Activated CD4-positive, alpha-beta T cell treated with anti-CD3 and anti-CD28 coated beads, Interleukin-2, amount 10 ng/mL, durations not matched to agents 7 days and 5 days (primary cell): ENCODE measurements around the gene SOX14. TPM values are rescaled to one million over a fixed set of nuclear protein-coding genes. Genes with fewer than 3 reads are reported as not detected.

ENCODE experiments used
- CTCF ChIA-PET: fragments of 350-600 bp; sonication (Branson Sonifier 250); formaldehyde crosslinking; loops from one replicate; lab custom pipeline; 2021; ENCODE audit warnings: antibody characterized with exemption; lab: Charles Lee
- POLR2A ChIA-PET: fragments of 350-600 bp; sonication (Branson Sonifier 250); formaldehyde crosslinking; loops from one replicate; lab custom pipeline; 2021; ENCODE audit warnings: antibody characterized with exemption; lab: Charles Lee
- DNase-seq: peaks from one replicate; pipeline ENCODE4 v3.0.0-alpha.2; 2020
- H3K27ac Mint-ChIP-seq: one replicate; pipeline ENCODE4 v1.8.0; 2021; ENCODE audit warnings: mild to moderate bottlenecking, moderate library complexity, mixed read lengths
- H3K27me3 Mint-ChIP-seq: one replicate; pipeline ENCODE4 v1.8.0; 2021; ENCODE audit warnings: mixed read lengths
- H3K36me3 Mint-ChIP-seq: one replicate; pipeline ENCODE4 v1.8.0; 2021; ENCODE audit warnings: low read depth, mixed read lengths
- H3K4me1 Mint-ChIP-seq: one replicate; pipeline ENCODE4 v1.8.0; 2021; ENCODE audit warnings: mixed read lengths
- H3K4me3 Mint-ChIP-seq: one replicate; pipeline ENCODE4 v1.8.0; 2021; ENCODE audit warnings: mild to moderate bottlenecking, moderate library complexity, mixed read lengths
- H3K9me3 Mint-ChIP-seq: one replicate; pipeline ENCODE4 v1.8.0; 2021; ENCODE audit warnings: mixed read lengths
- total RNA-seq, 2 experiments: library from RNA; stranded (reverse); gene quantifications; one replicate each; pipeline ENCODE4 v1.2.3, GENCODE V29; 2021

Gene SOX14
- total RNA-seq, 2 experiments from 2014 or later, result not detected

DNA sequence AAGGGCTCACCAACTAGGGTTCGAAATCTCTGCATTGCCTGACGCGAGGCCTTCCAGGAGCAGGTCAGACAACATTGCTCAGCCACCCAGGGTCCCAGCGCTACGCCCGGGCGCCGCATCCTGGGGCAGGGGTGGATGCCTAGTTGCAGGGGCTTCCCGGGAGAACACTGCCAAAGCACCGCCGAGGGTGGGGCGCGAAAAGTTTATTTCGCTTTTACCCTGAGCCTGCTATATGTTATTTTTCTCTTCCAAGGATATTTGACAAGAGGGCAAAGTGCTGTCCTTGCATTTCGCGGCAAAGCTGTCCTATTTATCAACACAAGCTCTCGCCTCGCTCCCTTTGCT, 549 bp upstream of the SOX14 start:
- Mint-ChIP-seq H3K9me3 (no peaks in the 10 kb centered on the region), H3K27ac (peak overlapping the region; percentile 9), H3K4me3 (no peak overlapping the region), H3K36me3 (no peaks in the 10 kb centered on the region), H3K27me3 (peaks cover 91% of the 10 kb centered on the region), H3K4me1 (peaks cover 10% of the 10 kb centered on the region)
- ChIA-PET POLR2A (no interaction called here), CTCF (no interaction called here)
- DNase-seq, result no peak

DNA sequence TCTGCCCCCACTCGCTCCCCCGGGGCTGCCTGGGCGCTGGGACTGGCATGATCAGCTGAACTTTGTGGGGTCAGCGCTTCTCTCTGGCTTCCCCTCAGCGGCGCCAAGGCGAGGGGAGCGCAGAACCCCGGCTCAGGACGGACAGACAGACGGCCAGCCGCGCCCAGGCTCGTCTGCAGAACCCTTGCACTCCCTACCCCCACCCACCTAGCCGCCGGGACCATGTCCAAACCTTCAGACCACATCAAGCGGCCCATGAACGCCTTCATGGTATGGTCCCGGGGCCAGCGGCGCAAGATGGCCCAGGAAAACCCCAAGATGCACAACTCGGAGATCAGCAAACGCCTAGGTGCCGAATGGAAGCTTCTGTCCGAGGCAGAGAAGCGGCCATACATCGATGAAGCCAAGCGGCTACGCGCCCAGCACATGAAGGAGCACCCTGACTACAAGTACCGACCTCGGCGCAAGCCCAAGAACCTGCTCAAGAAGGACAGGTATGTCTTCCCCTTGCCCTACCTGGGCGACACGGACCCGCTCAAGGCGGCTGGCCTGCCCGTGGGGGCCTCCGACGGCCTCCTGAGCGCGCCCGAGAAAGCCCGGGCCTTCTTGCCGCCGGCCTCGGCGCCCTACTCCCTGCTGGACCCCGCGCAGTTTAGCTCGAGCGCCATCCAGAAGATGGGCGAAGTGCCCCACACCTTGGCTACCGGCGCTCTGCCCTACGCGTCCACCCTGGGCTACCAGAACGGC, 621 bp downstream of the SOX14 start:
- ChIA-PET CTCF (no interaction called here), POLR2A (no interaction called here)
- Mint-ChIP-seq H3K4me1 (peaks cover 10% of the 10 kb centered on the region), H3K36me3 (peaks cover 2% of the 10 kb centered on the region), H3K4me3 (no peak overlapping the region), H3K27ac (no peak overlapping the region), H3K27me3 (peaks cover 95% of the 10 kb centered on the region), H3K9me3 (no peaks in the 10 kb centered on the region)
- no peak for DNase-seq

DNA sequence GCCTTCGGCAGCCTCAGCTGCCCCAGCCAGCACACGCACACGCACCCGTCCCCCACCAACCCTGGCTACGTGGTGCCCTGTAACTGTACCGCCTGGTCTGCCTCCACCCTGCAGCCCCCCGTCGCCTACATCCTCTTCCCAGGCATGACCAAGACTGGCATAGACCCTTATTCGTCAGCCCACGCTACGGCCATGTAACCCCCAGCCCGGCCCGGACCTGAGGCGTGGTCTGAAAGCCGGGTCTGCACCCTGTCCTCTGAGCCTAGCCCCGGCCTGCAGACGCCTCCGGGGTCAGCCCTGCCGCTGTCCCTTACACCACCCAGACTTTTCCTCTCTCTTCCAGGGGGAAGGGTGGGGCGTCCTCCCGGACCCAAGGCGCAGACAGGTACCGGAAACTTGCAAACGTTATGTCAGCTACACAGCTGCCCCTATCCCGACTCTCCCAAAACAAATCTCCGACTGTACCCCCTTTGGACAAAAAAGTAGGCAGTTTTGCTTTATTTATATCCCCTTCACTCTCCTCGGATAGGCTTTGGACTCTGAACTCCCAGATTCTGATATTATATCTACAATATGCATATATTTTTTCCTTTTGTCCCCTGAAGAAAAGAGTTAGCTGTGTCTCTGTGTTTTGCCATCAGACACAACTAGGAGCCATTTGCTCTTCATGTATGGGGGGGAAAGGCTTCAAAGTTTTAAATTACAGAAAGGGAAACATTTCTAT, 1.4 kb downstream of the SOX14 start:
- no peak for DNase-seq
- Mint-ChIP-seq H3K27ac (no peak overlapping the region), H3K4me1 (peaks cover 10% of the 10 kb centered on the region), H3K9me3 (no peaks in the 10 kb centered on the region), H3K4me3 (no peak overlapping the region), H3K36me3 (peaks cover 4% of the 10 kb centered on the region), H3K27me3 (peaks cover 96% of the 10 kb centered on the region)
- POLR2A ChIA-PET, result no interaction called here
- CTCF ChIA-PET, result no interaction called here

DNA sequence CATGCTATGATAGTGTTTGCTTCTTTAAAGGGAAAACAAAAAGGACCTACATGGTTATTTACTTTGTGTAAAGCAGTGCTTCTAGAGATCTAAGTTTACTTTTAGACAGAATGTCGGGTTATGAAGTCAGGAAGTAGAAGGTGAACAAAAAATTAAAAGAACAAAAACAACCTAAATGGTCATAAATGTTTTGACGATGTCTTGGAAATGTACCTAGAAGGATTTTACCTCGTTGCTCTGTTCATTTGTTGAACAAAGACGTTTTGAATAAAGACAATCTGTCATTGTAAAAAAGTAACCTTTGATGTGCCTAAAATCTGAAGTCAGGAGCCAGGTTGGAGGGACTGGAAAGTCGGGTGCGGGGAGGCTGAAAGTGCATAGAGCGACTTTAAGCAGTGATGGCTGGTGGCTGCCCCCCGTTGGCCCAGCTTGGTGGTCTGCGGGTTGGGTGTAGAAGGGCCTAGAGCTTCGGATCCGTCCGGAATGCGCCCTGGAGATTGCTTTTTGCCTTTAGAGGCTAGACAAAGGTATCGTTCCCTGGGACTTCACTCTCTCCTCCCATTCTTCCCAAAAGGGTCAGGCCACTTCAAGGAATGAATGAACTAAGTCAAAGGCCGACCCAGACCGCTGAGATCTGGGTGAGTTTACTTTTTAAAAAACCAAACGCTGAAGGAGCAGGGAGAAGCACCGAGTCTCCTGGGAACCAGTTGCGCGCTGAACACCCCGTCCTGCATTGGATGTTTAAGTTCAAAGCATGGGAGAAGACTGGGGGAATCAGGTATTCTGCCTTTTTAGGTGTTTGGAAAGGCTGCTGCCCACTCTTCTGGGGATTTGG, 2.1 kb downstream of the SOX14 start:
- DNase-seq, result no peak
- CTCF ChIA-PET, result no interaction called here
- H3K4me1 Mint-ChIP-seq, result peaks cover 10% of the 10 kb centered on the region
- H3K27ac Mint-ChIP-seq, result no peak overlapping the region
- no peak overlapping the region for H3K4me3 Mint-ChIP-seq
- peaks cover 4% of the 10 kb centered on the region for H3K36me3 Mint-ChIP-seq
- H3K27me3 Mint-ChIP-seq, result peaks cover 94% of the 10 kb centered on the region
- H3K9me3 Mint-ChIP-seq, result no peaks in the 10 kb centered on the region
- POLR2A ChIA-PET, result no interaction called here

DNA sequence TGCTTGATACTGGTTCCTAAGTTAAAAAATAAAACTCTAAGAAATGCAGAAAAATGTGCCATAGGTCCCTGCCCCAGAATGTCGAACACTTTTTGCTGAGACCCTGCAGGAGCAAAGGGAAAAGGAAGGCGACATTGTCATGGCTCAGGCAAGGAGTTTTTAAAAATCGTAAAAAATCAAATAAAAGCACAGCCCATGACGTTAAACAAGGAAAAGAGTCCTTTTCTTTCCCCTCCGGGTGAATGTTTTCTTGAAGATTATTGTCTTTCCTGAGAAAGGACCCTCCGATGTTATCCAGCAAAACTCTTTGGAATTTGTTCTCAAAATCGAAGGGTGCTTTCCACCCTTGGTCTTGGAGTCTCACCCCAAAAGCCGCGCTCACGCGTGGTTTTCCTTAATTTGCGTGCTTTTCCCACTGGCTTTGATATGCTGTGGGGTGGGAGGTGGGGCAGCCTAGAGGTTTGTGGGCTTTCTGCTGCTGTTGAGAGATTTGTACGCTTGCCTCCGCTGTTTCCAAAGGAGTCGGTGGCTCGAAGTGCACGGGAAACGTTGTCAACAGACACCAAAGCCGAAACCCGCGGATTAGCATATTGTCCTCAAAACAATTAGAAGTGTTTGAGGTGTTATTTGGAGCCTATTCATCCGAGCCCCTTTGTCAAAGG, 2.9 kb downstream of the SOX14 start:
- ChIA-PET POLR2A (no interaction called here), CTCF (interaction anchor here (0.6 kb wide), 1 partner anchor 18 kb away, joined by 3 read pairs; no protein-coding TSS in a partner anchor)
- Mint-ChIP-seq H3K27me3 (peaks cover 94% of the 10 kb centered on the region), H3K4me3 (no peak overlapping the region), H3K36me3 (peaks cover 7% of the 10 kb centered on the region), H3K27ac (no peak overlapping the region), H3K9me3 (no peaks in the 10 kb centered on the region), H3K4me1 (peaks cover 15% of the 10 kb centered on the region)
- DNase-seq, result no peak

DNA sequence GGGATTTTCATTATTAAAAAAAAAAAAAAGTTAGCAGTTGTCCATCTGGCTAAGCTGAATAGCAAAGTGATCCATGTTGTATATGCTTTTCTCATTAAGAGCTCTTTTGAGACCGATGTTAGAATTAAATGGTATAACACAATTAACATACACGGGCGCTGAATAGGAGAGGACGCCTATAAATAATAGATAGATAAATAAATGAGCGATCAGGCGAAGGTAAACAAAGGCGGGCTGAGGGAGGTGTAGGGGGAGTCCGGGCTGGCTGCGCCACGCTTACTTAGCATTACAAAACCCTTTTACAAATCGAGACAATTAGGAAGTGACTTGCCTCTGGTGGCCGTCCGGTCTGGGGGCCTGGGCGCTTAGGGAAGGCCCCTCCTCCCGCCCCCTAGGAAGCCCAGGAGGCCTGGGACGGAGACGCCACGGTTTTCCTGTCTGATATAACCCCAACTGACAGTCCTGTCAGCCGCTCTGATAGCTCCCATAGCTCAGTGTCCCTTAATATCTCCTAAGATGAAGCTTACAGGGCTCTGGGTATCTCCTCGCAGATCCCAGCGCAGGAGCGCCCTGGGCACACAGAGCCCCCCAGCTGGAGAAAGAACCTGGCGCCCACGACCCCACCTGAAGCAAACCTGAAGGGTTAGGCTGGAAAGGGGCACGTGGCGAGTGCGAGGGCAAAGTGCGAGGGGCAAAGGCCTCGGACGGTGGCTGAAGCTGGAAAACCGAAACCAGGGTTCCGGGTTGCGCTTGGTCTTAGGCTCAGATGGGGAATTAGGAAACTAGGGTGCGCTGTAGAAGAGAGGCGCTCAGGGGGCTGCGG, 3.6 kb downstream of the SOX14 start:
- H3K9me3 Mint-ChIP-seq, result no peaks in the 10 kb centered on the region
- peaks cover 15% of the 10 kb centered on the region for H3K4me1 Mint-ChIP-seq
- POLR2A ChIA-PET, result no interaction called here
- peaks cover 7% of the 10 kb centered on the region for H3K36me3 Mint-ChIP-seq
- CTCF ChIA-PET, result interaction anchor here (0.6 kb wide), 1 partner anchor 17 kb away, joined by 3 read pairs; no protein-coding TSS in a partner anchor
- peak overlapping the region; percentile 2 for H3K27ac Mint-ChIP-seq
- H3K4me3 Mint-ChIP-seq, result no peak overlapping the region
- peaks cover 92% of the 10 kb centered on the region for H3K27me3 Mint-ChIP-seq
- DNase-seq, result no peak

DNA sequence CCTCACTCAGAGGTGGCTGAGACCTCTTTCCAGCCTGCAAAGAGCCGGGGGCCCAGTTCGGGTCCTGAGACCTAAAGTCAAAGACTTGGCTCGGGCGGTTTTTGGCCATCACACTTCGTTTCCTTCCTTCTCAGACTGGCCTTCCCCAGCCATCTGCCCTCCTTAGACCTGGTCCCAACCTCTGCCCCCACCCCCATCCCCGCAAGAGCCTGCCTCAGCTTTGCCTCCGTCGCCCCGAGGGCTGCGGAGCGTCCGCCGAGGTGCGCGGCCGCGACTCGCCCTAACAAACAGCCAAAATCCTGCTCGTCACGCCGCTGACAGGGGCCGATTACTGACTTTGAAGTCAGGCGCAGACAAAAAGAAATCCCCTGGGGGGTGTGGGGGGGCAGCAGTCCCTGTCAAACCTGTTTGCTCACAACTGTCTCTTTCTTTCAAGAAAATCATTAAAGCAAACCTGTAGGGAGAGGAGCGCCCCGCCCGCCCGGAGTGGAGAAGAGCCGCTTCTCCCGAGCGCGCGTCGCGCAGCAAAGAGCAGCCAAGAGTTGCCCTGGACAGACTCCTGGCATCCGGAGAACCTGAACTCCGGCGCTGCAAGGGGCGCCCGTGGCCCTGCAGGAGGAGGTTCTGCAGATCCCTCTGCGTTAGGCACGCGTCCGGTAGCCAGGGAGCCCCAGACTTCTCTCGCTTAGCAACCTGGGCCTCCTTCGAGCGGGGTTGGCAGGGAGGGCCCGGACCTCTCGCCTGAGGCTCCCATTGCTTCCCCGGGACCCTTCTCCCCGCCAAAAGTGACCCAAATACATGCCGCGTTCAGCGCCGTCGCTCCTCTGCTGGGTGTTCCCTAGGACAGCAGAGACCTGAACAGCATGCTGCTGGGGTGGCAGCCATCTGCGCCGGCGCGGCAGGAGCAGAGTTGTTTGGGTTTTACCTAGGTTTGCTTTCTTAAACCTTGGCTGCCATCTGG, 4.5 kb downstream of the SOX14 start:
- Mint-ChIP-seq H3K9me3 (no peaks in the 10 kb centered on the region), H3K27ac (peak overlapping the region; percentile 50), H3K36me3 (peaks cover 7% of the 10 kb centered on the region), H3K27me3 (peaks cover 91% of the 10 kb centered on the region), H3K4me1 (peaks cover 13% of the 10 kb centered on the region), H3K4me3 (no peak overlapping the region)
- no peak for DNase-seq
- ChIA-PET CTCF (no interaction called here), POLR2A (no interaction called here)

DNA sequence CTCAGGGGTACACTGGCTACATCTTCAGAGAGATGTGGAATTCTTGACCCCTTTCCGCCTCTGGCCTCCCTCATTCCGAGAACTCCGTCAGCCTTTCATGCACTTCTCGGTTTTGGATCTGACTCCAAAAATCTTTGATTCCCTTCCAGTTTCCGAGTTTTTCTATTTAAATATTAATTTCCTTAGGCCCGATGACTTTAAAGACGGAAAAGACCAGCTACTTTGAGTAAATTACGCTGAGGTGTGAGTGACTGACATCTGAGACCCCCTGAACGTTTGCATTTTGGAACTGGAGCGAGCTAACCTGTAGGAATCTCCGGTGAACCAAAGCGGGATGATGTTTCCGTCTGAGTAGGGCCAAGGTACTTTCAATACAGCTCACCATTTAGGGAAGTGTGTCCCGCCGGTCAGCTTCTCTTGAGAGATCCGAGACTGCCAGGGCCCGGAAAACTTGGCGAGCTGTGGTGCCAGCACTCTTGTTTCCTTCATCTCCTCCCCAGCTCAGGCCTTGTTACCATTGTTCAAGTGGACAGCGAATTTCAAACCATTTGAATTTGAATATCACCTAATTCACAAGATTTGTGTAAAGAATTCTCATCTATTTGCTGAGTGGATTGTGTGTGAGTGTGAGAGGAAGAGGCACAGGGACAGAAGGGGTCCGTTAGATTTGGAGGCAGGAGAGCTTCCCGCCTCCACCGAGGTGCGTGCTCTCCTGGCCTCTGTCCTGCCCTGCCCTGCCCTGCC, 5.4 kb downstream of the SOX14 start:
- Mint-ChIP-seq H3K4me3 (peak overlapping the region; percentile 10), H3K4me1 (peaks cover 9% of the 10 kb centered on the region), H3K27me3 (peaks cover 93% of the 10 kb centered on the region), H3K36me3 (peaks cover 7% of the 10 kb centered on the region), H3K9me3 (no peaks in the 10 kb centered on the region), H3K27ac (no peak overlapping the region)
- POLR2A ChIA-PET, result no interaction called here
- no peak for DNase-seq
- CTCF ChIA-PET, result no interaction called here

DNA sequence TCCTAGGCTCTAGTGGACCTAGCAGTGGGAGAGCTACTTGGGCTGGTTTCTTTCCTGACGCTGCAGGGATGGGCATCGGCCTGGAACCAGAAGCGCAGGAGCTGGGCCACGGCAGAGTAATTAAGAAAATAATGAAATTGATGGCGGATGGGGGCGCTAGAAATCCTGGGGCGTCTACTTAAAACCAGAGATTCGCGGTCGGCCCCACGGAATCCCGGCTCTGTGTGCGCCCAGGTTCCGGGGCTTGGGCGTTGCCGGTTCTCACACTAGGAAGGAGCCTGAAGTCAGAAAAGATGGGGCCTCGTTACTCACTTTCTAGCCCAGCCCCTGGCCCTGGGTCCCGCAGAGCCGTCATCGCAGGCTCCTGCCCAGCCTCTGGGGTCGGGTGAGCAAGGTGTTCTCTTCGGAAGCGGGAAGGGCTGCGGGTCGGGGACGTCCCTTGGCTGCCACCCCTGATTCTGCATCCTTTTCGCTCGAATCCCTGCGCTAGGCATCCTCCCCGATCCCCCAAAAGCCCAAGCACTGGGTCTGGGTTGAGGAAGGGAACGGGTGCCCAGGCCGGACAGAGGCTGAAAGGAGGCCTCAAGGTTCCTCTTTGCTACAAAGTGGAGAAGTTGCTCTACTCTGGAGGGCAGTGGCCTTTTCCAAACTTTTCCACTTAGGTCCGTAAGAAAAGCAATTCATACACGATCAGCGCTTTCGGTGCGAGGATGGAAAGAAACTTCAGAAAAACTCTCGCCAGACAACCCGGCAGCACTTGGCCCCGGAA, 6.1 kb downstream of the SOX14 start:
- Mint-ChIP-seq H3K4me1 (peaks cover 9% of the 10 kb centered on the region), H3K27ac (peak overlapping the region; percentile 13), H3K9me3 (no peaks in the 10 kb centered on the region), H3K27me3 (peaks cover 90% of the 10 kb centered on the region), H3K4me3 (no peak overlapping the region), H3K36me3 (peaks cover 7% of the 10 kb centered on the region)
- ChIA-PET POLR2A (no interaction called here), CTCF (no interaction called here)
- DNase-seq, result no peak

DNA sequence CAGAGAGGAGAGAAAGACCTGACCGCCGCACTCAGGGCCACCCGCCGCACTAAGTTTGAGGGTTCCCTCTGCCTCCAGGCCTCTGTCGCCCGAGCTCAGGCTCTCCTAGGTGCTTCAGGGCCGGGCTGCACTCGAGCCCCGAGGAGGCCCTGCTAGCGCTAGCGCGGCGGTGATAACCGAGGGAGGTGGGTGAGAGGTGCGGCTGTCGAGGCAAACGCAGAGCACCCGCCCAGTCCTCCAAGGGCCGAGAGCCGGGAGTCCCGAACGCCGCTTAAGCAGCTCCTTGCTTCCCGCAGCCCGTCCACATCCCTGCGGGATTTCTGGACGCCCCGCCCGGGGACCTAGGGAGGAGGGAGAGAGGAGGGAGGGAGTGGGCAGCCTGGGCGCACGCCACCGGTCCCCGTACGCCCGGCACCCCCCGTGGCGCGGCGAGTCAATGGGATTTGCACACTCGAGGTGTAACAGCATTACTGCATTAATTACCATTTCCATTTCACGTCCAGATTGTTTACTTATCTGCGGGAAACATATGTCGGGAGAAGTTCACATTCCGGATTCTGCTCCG, 6.8 kb downstream of the SOX14 start:
- no peak overlapping the region for H3K27ac Mint-ChIP-seq

More for the DNA sequence above, 6.8 kb downstream of the SOX14 start:
- peaks cover 85% of the 10 kb centered on the region for H3K27me3 Mint-ChIP-seq
- ChIA-PET POLR2A (no interaction called here), CTCF (no interaction called here)
- H3K4me1 Mint-ChIP-seq, result peaks cover 8% of the 10 kb centered on the region
- no peaks in the 10 kb centered on the region for H3K9me3 Mint-ChIP-seq
- peaks cover 7% of the 10 kb centered on the region for H3K36me3 Mint-ChIP-seq
- no peak overlapping the region for H3K4me3 Mint-ChIP-seq
- DNase-seq, result no peak
